H1 (cell line): ENCODE measurements around the gene TRIOBP. TPM values are rescaled to one million over a fixed set of nuclear protein-coding genes. Genes with fewer than 3 reads are reported as not detected.

Experiments
- CTCF ChIA-PET: fragments of 300-600 bp; sonication (Branson Sonifier 250); formaldehyde crosslinking; loops from one replicate; lab custom pipeline; 2021; ENCODE audit not compliant: partially characterized antibody; lab: Charles Lee
- POLR2A ChIA-PET: fragments of 300-600 bp; sonication (Branson Sonifier 250); formaldehyde crosslinking; loops from one replicate; lab custom pipeline; 2021; ENCODE audit warnings: inconsistent platforms; ENCODE audit not compliant: partially characterized antibody; lab: Charles Lee
- DNase-seq, 2 experiments: peaks; one replicate each; pipeline versions ENCODE4 v3.0.0 to v3.0.0-alpha.2; 2010 to 2022; ENCODE audit warnings: low spot score in 2 of 2, low read depth in 1 of 2, mixed read lengths in 1 of 2
- FAIRE-seq: peaks from 2 replicates; lab custom pipeline; 2011; peaks lifted over from hg19 to GRCh38; lab: Jason Lieb, UNC
- H2AFZ ChIP-seq: 2 replicates; pipeline ENCODE4 v1.8.1; 2012; ENCODE audit warnings: low read length, inconsistent platforms
- H2AK5ac ChIP-seq: 2 replicates; pipeline ENCODE4 v1.6.1; 2013; ENCODE audit warnings: low read depth, low read length
- H2BK120ac ChIP-seq: replicated peaks from 2 replicates; pipeline ENCODE3; 2013; ENCODE audit warnings: low read depth, low read length, inconsistent platforms
- H2BK12ac ChIP-seq: 2 replicates; pipeline ENCODE4 v1.6.1; 2013; ENCODE audit warnings: low read depth, low read length
- H2BK15ac ChIP-seq: 2 replicates; pipeline ENCODE4 v1.6.1; 2013; ENCODE audit warnings: low read length
- H2BK20ac ChIP-seq: 2 replicates; pipeline ENCODE4 v1.6.1; 2013; ENCODE audit warnings: low read length
- H2BK5ac ChIP-seq: 2 replicates; pipeline ENCODE4 v1.6.1; 2013; ENCODE audit warnings: low read depth, low read length
- H3K14ac ChIP-seq: 2 replicates; pipeline ENCODE4 v1.6.1; 2013; ENCODE audit warnings: inconsistent platforms; ENCODE audit not compliant: insufficient read length
- H3K18ac ChIP-seq: 2 replicates; pipeline ENCODE4 v1.6.1; 2013; ENCODE audit warnings: low read length; ENCODE audit errors: extremely low read depth
- H3K23ac ChIP-seq: 2 replicates; pipeline ENCODE4 v1.6.1; 2013; ENCODE audit warnings: inconsistent platforms; ENCODE audit not compliant: insufficient read length
- H3K23me2 ChIP-seq: 2 replicates; pipeline ENCODE4 v1.6.1; 2013; ENCODE audit warnings: low read depth, low read length
- H3K27ac ChIP-seq: 2 replicates; pipeline ENCODE4 v1.6.1; 2011; ENCODE audit warnings: low read depth, low read length, inconsistent platforms
- H3K27me3 ChIP-seq, 4 experiments: replicated peaks in 1 of 4; 1 replicate in 1 of 4; 2 replicates in 3 of 4; pipeline versions ENCODE4 v1.6.1 to v1.8.1; 2011 to 2013; ENCODE audit warnings: low read length in 3 of 4, mild to moderate bottlenecking in 3 of 4, inconsistent platforms in 2 of 4, mixed read lengths in 2 of 4, moderate library complexity in 1 of 4; ENCODE audit not compliant: control insufficient read depth in 3 of 4, insufficient read depth in 3 of 4; ENCODE audit errors: extremely low read depth in 1 of 4
- H3K36me3 ChIP-seq, 4 experiments: 2 replicates each; pipeline versions ENCODE4 v1.6.1 to v1.8.1; 2011 to 2013; ENCODE audit warnings: mild to moderate bottlenecking in 4 of 4, low read length in 3 of 4, moderate library complexity in 2 of 4, control low read depth in 1 of 4, inconsistent platforms in 1 of 4; ENCODE audit not compliant: insufficient read depth in 4 of 4, control insufficient read depth in 2 of 4
- H3K4ac ChIP-seq: replicated peaks from 2 replicates; pipeline ENCODE3; 2013; ENCODE audit warnings: low read length, low read depth, mixed read lengths, inconsistent platforms; ENCODE audit not compliant: insufficient read length
- H3K4me1 ChIP-seq, 4 experiments: replicated peaks in 1 of 4; 1 replicate in 1 of 4; 2 replicates in 3 of 4; pipeline versions ENCODE4 v1.6.1 to v1.8.1; 2011 to 2013; ENCODE audit warnings: low read length in 3 of 4, inconsistent platforms in 2 of 4, mixed read lengths in 1 of 4; ENCODE audit not compliant: insufficient read depth in 4 of 4, control insufficient read depth in 3 of 4
- H3K4me2 ChIP-seq, 2 experiments: 2 replicates each; pipeline versions ENCODE4 v1.6.1 to v1.8.1; 2011 to 2013; ENCODE audit warnings: low read depth in 2 of 2, low read length in 2 of 2, control low read depth in 1 of 2, inconsistent platforms in 1 of 2, mild to moderate bottlenecking in 1 of 2; ENCODE audit not compliant: insufficient read depth in 1 of 2
- H3K4me3 ChIP-seq, 4 experiments: fragments of 200-600, 300-600 bp in 1 of 4; sonication (generic), shearing (Covaris generic), sonication (Bioruptor Twin) in 1 of 4; 2 replicates each; pipeline versions ENCODE4 v1.5.1 to v1.8.1; 2011 to 2016; ENCODE audit warnings: low read length in 4 of 4, low read depth in 3 of 4, control low read depth in 2 of 4, inconsistent platforms in 2 of 4, mild to moderate bottlenecking in 2 of 4, mixed read lengths in 1 of 4, moderate library complexity in 1 of 4; ENCODE audit not compliant: insufficient read depth in 2 of 4; ENCODE audit errors: extremely low read depth in 1 of 4
- H3K56ac ChIP-seq: replicated peaks from 2 replicates; pipeline ENCODE3; 2013; ENCODE audit warnings: low read depth, mild to moderate bottlenecking, mixed read lengths, low read length, inconsistent platforms; ENCODE audit not compliant: insufficient read length
- H3K79me1 ChIP-seq: 2 replicates; pipeline ENCODE4 v1.6.1; 2013; ENCODE audit warnings: low read depth, low read length, control low read depth
- H3K79me2 ChIP-seq, 2 experiments: 2 replicates each; pipeline versions ENCODE4 v1.6.1 to v1.8.1; 2012 to 2013; ENCODE audit warnings: low read length in 2 of 2, mild to moderate bottlenecking in 2 of 2, inconsistent platforms in 1 of 2; ENCODE audit not compliant: insufficient read depth in 2 of 2, control insufficient read depth in 1 of 2
- H3K9ac ChIP-seq, 4 experiments: replicated peaks in 1 of 4; 1 replicate in 1 of 4; 2 replicates in 3 of 4; pipeline versions ENCODE4 v1.6.1 to v1.8.1; 2011 to 2013; ENCODE audit warnings: low read depth in 3 of 4, low read length in 3 of 4, control low read depth in 2 of 4, mild to moderate bottlenecking in 2 of 4, moderate library complexity in 2 of 4, inconsistent platforms in 1 of 4; ENCODE audit errors: extremely low read depth in 1 of 4
- H3K9me3 ChIP-seq, 2 experiments: 2 replicates each; pipeline versions ENCODE4 v1.6.1 to v1.8.1; 2012 to 2013; ENCODE audit warnings: mild to moderate bottlenecking in 2 of 2, moderate library complexity in 2 of 2, control low read depth in 1 of 2, inconsistent platforms in 1 of 2, low read depth in 1 of 2, low read length in 1 of 2, mixed read lengths in 1 of 2; ENCODE audit not compliant: insufficient read depth in 2 of 2
- H4K20me1 ChIP-seq, 2 experiments: replicated peaks in 1 of 2; 2 replicates each; pipeline versions ENCODE3 to v1.8.1; 2011 to 2013; ENCODE audit warnings: inconsistent platforms in 2 of 2, low read length in 2 of 2, mild to moderate bottlenecking in 1 of 2; ENCODE audit not compliant: insufficient read depth in 2 of 2, control insufficient read depth in 1 of 2
- H4K5ac ChIP-seq: 2 replicates; pipeline ENCODE4 v1.6.1; 2013; ENCODE audit warnings: low read length, low read depth, mixed read lengths, inconsistent platforms; ENCODE audit not compliant: insufficient read length
- H4K8ac ChIP-seq: 2 replicates; pipeline ENCODE4 v1.8.0; 2013; ENCODE audit warnings: mild to moderate bottlenecking, moderate library complexity, low read length, inconsistent platforms; ENCODE audit not compliant: insufficient read depth; ENCODE audit errors: extremely low read depth
- H4K91ac ChIP-seq: replicated peaks from 2 replicates; pipeline ENCODE3; 2013; ENCODE audit warnings: low read length, mixed read lengths, inconsistent platforms; ENCODE audit not compliant: insufficient read length
- BRCA1 ChIP-seq: IDR thresholded peaks from 2 replicates; pipeline ENCODE4 v1.6.1; 2012; ENCODE audit warnings: low read depth, low read length, improper control_type of control experiment
- CBX8 ChIP-seq: fragments of 300-800, 300-1000 bp; sonication (generic); IDR thresholded peaks from 2 replicates; pipeline ENCODE4 v1.7.1; 2016; ENCODE audit warnings: low read depth, low read length, borderline replicate concordance
- CHD2 ChIP-seq: IDR thresholded peaks from 2 replicates; pipeline ENCODE4 v1.6.1; 2012; ENCODE audit warnings: low read length, improper control_type of control experiment
- CTBP2 ChIP-seq: IDR thresholded peaks from 2 replicates; pipeline ENCODE4 v1.7.0; 2011; ENCODE audit warnings: borderline replicate concordance, mild to moderate bottlenecking, moderate library complexity, mixed read lengths, low read length; ENCODE audit not compliant: insufficient read depth, insufficient read length
- EGR1 ChIP-seq: IDR thresholded peaks from 2 replicates; pipeline ENCODE4 v1.6.1; 2011; ENCODE audit warnings: low read depth, low read length, borderline replicate concordance
- HDAC6 ChIP-seq: IDR thresholded peaks from one replicate; pipeline ENCODE4 v1.7.1; 2012; ENCODE audit warnings: low read depth, mild to moderate bottlenecking, inconsistent platforms, low read length, moderate library complexity
- KDM1A ChIP-seq: fragments of 200-600, 300-600 bp; sonication (generic); IDR thresholded peaks from 2 replicates; pipeline ENCODE4 v1.7.1; 2016; ENCODE audit warnings: mild to moderate bottlenecking, low read length, borderline replicate concordance
- SIRT6 ChIP-seq: IDR thresholded peaks from one replicate; pipeline ENCODE4 v1.7.1; 2012; ENCODE audit warnings: low read length, inconsistent platforms
- SIX5 ChIP-seq: IDR thresholded peaks from 2 replicates; pipeline ENCODE4 v1.6.1; 2011; ENCODE audit warnings: mild to moderate bottlenecking, low read depth, low read length
- TBP ChIP-seq: IDR thresholded peaks from 2 replicates; pipeline ENCODE4 v1.6.1; 2011; ENCODE audit warnings: low read depth, low read length, improper control_type of control experiment
- TEAD4 ChIP-seq: IDR thresholded peaks from 2 replicates; pipeline ENCODE4 v1.6.1; 2012; ENCODE audit warnings: low read depth, low read length, inconsistent platforms, mixed read lengths
- YY1 ChIP-seq: IDR thresholded peaks from 2 replicates; pipeline ENCODE4 v1.6.1; 2011; ENCODE audit warnings: low read depth, mild to moderate bottlenecking, low read length
- ZNF274 ChIP-seq: IDR thresholded peaks from 2 replicates; pipeline ENCODE4 v1.7.0; 2012; ENCODE audit warnings: low read length, borderline replicate concordance; ENCODE audit errors: extremely low read depth
- WGBS, 2 experiments: shearing (Covaris generic) in 1 of 2; methylation state at CpG; one replicate each; pipeline versions ENCODE4 v1.1.6 to v1.1.7; 2013 to 2015; ENCODE audit warnings: low lambda C conversion rate in 2 of 2, mixed read lengths in 2 of 2, inconsistent platforms in 1 of 2, low coverage in 1 of 2, missing lambda C conversion rate in 1 of 2; ENCODE audit not compliant: insufficient replicate concordance in 2 of 2, insufficient coverage in 1 of 2, insufficient read length in 1 of 2; ENCODE audit errors: extremely low coverage in 1 of 2, missing lambda C conversion rate in 1 of 2; 5-methylcytosine and 5-hydroxymethylcytosine counted together
- polyA plus RNA-seq, 7 experiments: library from polyadenylated mRNA; depleted of rRNA in 3 of 7; stranded (reverse) in 5 of 7; unstranded in 2 of 7; fragments of >200 nt in 5 of 7; fragments of 200-250 nt in 2 of 7; gene quantifications; 1 replicate in 5 of 7; 2 replicates in 1 of 7; 4 replicates in 1 of 7; pipeline versions ENCODE4 v1.2.1 to v1.2.3, GENCODE V29; 2011 to 2013; ENCODE audit warnings: missing spikeins in 2 of 7, mixed read lengths in 2 of 7
- total RNA-seq: library from RNA; stranded (reverse); fragmentation: NEBNext Ultra II Directional; extraction: Animal tissue kit (Norgen Biotek cat#: 25700); gene quantifications from 2 replicates; pipeline ENCODE4 v1.2.1, GENCODE V29; 2021
- TF ChIP-seq, protein P1 (sequence below): IDR thresholded peaks from 2 replicates; pipeline ENCODE4 v1.6.1; 2012; ENCODE audit warnings: inconsistent platforms

TRIOBP gene
- total and polyA plus RNA-seq, 2 of the 8 experiments (the other 6 are each of a cell fraction or from before 2014, with no cell fraction given) = 18.2 to 27.3 TPM

DNA sequence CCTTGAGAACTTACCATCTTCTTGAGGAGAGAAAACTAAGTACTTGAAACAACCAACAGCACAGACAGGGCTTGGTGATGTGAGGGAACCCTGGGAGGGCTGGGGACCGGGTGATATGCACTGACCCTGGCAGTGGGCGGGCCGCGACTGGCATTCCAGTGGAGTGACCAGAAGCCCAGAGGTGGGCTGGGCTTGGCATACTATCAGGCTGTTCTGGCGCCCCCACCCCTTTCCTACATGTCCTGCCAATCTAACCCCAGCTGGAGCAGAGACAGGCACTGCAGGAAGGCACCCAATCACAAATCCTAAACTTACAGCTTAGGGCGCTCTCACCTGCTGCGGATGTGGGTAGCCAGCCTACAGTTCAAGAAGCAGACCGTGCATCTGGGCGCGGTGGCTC, 56.9 kb downstream of the TRIOBP start:
- Histone ChIP-seq H3K36me3 (peaks cover 0 to 27% (median 17%) of the 10 kb centered on the region in 4 experiments; a peak in 5 of 8 replicates), H4K8ac (no peak overlapping the region), H3K9ac (no peak overlapping the region), H2BK5ac (no peak overlapping the region), H4K20me1 (peaks cover 3 to 14% of the 10 kb centered on the region in 2 experiments), H2AK5ac (no peak overlapping the region), H3K27ac (no peak overlapping the region), H3K23ac (no peak overlapping the region), H3K27me3 (peaks cover 0 to 4% (median under 1%) of the 10 kb centered on the region in 4 experiments; a peak in 2 of 7 replicates), H3K4ac (no peak overlapping the region), H3K4me3 (no peak overlapping the region), H4K5ac (no peak overlapping the region), H3K9me3 (no peaks in the 10 kb centered on the region), H3K56ac (no peak overlapping the region), H2BK20ac (no peak overlapping the region), H2AFZ (no peak overlapping the region), H3K79me2 (no peaks in the 10 kb centered on the region), H2BK120ac (no peak overlapping the region), H3K4me2 (no peak overlapping the region), H3K18ac (no peak overlapping the region), H2BK15ac (no peak overlapping the region), H3K23me2 (no peaks in the 10 kb centered on the region), H3K4me1 (peaks cover 0 to 8% (median 5%) of the 10 kb centered on the region in 4 experiments; a peak in 4 of 7 replicates), H3K79me1 (0 out of 2 replicates have a peak, but pooled peaks cover 3% of the 10 kb centered on the region), H3K14ac (no peak overlapping the region), H2BK12ac (no peak overlapping the region), H4K91ac (no peak overlapping the region)
- CTCF ChIA-PET = interaction anchor here (1.0 to 10.9 kb wide), 3 partner anchors 11 to 28 kb away, joined by 4 to 75 read pairs (median 5); no protein-coding TSS in a partner anchor
- FAIRE-seq (no peak), DNase-seq (no peak)
- 90% methylated on average over 10 of the region's 10 CpGs; no CpG with 5 or more reads in 1 of the 2 experiments for WGBS, 2 experiments
- POLR2A ChIA-PET = interaction anchor here (0.9 to 2.2 kb wide), 4 partner anchors 9 to 27 kb away, joined by 3 to 7 read pairs (median 3); no protein-coding TSS in a partner anchor
- no peak for TF ChIP-seq TBP
- no peak for TF ChIP-seq SIRT6
- TF ChIP-seq YY1 = no peak
- TF ChIP-seq HDAC6 = no peak
- TF ChIP-seq BRCA1 = no peak
- TF ChIP-seq TEAD4 = no peak
- TF ChIP-seq CHD2 = no peak
- TF ChIP-seq, protein P1, sequence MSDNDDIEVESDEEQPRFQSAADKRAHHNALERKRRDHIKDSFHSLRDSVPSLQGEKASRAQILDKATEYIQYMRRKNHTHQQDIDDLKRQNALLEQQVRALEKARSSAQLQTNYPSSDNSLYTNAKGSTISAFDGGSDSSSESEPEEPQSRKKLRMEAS = no peak
- no peak for TF ChIP-seq EGR1
- no peak for TF ChIP-seq CTBP2
- TF ChIP-seq CBX8 = no peak
- no peak for TF ChIP-seq SIX5
- no peak for TF ChIP-seq KDM1A
- TF ChIP-seq ZNF274 = no peak
